K562 (cell line): Measurements from ENCODE around the gene ALG12. TPM values are rescaled to one million over a fixed set of nuclear protein-coding genes. Genes with fewer than 3 reads are reported as not detected.

Source experiments
- ATAC-seq: fragments of 200-7000 bp; cut with Tn5 transposase; 3 replicates; pipeline ENCODE4 v1.9.1; 2020; ENCODE audit warnings: moderate library complexity
- BruUV-seq: library from RNA; stranded (reverse); fragments of 400-500 nt; replicated peaks from 2 replicates; lab custom pipeline; 2021; lab: Mats Ljungman, UMichigan
- CTCF ChIA-PET: fragments of 300-600 bp; formaldehyde crosslinking; extraction: SDS; loops from one replicate; lab custom pipeline; 2021; ENCODE audit warnings: low intra/inter-chr PET ratio; lab: Yijun Ruan, JAX
- POLR2A ChIA-PET: fragments of 300-600, 350-650 bp; sonication (Branson Sonifier 250); formaldehyde crosslinking; extraction: SDS; loops from one replicate; lab custom pipeline; 2021; ENCODE audit warnings: antibody characterized with exemption, inconsistent platforms; lab: Yijun Ruan, JAX
- DNase-seq, 4 experiments: peaks; one replicate each; pipeline versions ENCODE4 v3.0.0 to v3.0.0-alpha.2; 2011 to 2018; ENCODE audit warnings: low spot score in 3 of 4, mixed read lengths in 3 of 4; ENCODE audit errors: extremely low read depth in 1 of 4
- FAIRE-seq: peaks from 2 replicates; lab custom pipeline; 2011; peaks lifted over from hg19 to GRCh38; lab: Jason Lieb, UNC
- H2AFZ ChIP-seq: 2 replicates; pipeline ENCODE4 v1.6.0; 2011; ENCODE audit warnings: low read depth, low read length, control low read depth, inconsistent platforms
- H3K27ac ChIP-seq: fragments of 200-600 bp; 3 replicates; pipeline ENCODE4 v1.8.0; 2011; ENCODE audit warnings: low read depth, mild to moderate bottlenecking, control low read depth, inconsistent platforms, low read length, moderate library complexity, mixed read lengths; ENCODE audit errors: extremely low read depth
- H3K27me3 ChIP-seq, 2 experiments: fragments of 300-600 bp in 1 of 2; 2 replicates in 1 of 2; 3 replicates in 1 of 2; pipeline versions ENCODE4 v1.6.0 to v1.8.0; 2011; ENCODE audit warnings: inconsistent platforms in 2 of 2, low read length in 2 of 2, mild to moderate bottlenecking in 1 of 2, mixed read lengths in 1 of 2, moderate library complexity in 1 of 2; ENCODE audit not compliant: control insufficient read depth in 2 of 2, insufficient read depth in 2 of 2
- H3K36me3 ChIP-seq: fragments of 300-600 bp; 3 replicates; pipeline ENCODE4 v1.8.0; 2011; ENCODE audit warnings: mild to moderate bottlenecking, low read length, inconsistent platforms; ENCODE audit not compliant: control insufficient read depth, insufficient read depth
- H3K4me1 ChIP-seq, 2 experiments: fragments of 200-600 bp in 1 of 2; replicated peaks in 1 of 2; 2 replicates in 1 of 2; 3 replicates in 1 of 2; pipeline versions ENCODE4 v1.5.1 to v1.8.0; 2011; ENCODE audit warnings: inconsistent platforms in 2 of 2, low read length in 2 of 2, mild to moderate bottlenecking in 1 of 2, mixed read lengths in 1 of 2, moderate library complexity in 1 of 2; ENCODE audit not compliant: control insufficient read depth in 2 of 2, insufficient read depth in 2 of 2
- H3K4me2 ChIP-seq: 2 replicates; pipeline ENCODE4 v1.6.1; 2011; ENCODE audit warnings: low read length, control low read depth, inconsistent platforms, mixed read lengths; ENCODE audit not compliant: insufficient read depth
- H3K4me3 ChIP-seq: fragments of 200-600 bp; sonication (generic), shearing (Covaris generic); 2 replicates; pipeline ENCODE4 v1.5.1; 2016; ENCODE audit warnings: control low read depth, inconsistent platforms
- H3K79me2 ChIP-seq: fragments of 200-600 bp; 3 replicates; pipeline ENCODE4 v1.8.0; 2011; ENCODE audit warnings: low read length, inconsistent platforms; ENCODE audit not compliant: control insufficient read depth, insufficient read depth
- H3K9ac ChIP-seq, 2 experiments: 2 replicates each; pipeline versions ENCODE4 v1.6.0 to v1.6.1; 2011; ENCODE audit warnings: low read depth in 2 of 2, low read length in 2 of 2, control low read depth in 1 of 2, inconsistent platforms in 1 of 2, mild to moderate bottlenecking in 1 of 2, mixed read lengths in 1 of 2; ENCODE audit not compliant: insufficient read depth in 1 of 2
- H3K9me1 ChIP-seq: one replicate; pipeline ENCODE4 v1.6.0; 2011; ENCODE audit warnings: inconsistent platforms, mild to moderate bottlenecking, low read length, moderate library complexity; ENCODE audit not compliant: control insufficient read depth, insufficient read depth
- H3K9me3 ChIP-seq: replicated peaks from 2 replicates; pipeline ENCODE4 v1.5.1; 2011; ENCODE audit warnings: low read depth, low read length, inconsistent platforms; ENCODE audit not compliant: control insufficient read depth, insufficient read depth
- H4K20me1 ChIP-seq: replicated peaks from 2 replicates; pipeline ENCODE4 v1.6.1; 2011; ENCODE audit warnings: low read length, inconsistent platforms, mixed read lengths; ENCODE audit not compliant: control insufficient read depth, insufficient read depth
- NFYB ChIP-seq: IDR thresholded peaks from 2 replicates; pipeline ENCODE4 v1.6.1; 2011; ENCODE audit warnings: mild to moderate bottlenecking, moderate library complexity; ENCODE audit not compliant: insufficient read length; ENCODE audit errors: extremely low read depth
- PATZ1 ChIP-seq: fragments of 250-450 bp; sonication (Bioruptor Pico); IDR thresholded peaks from 2 replicates; pipeline ENCODE4 v1.5.0; 2020; ENCODE audit warnings: mild to moderate bottlenecking, borderline replicate concordance
- WGBS: fragments of 100-300 bp; shearing (Covaris generic); methylation state at CpG from one replicate; pipeline ENCODE4 v1.1.6; 2016; ENCODE audit warnings: low coverage, mixed read lengths; ENCODE audit not compliant: insufficient coverage; ENCODE audit errors: missing lambda C conversion rate; 5-methylcytosine and 5-hydroxymethylcytosine counted together
- in situ Hi-C: fragments of 300-500 bp; cut with MboI; formaldehyde crosslinking; loops from 4 replicates; pipeline ENCODE4 v1.15.0; 2018; ENCODE audit warnings: inconsistent platforms, mixed read lengths
- intact Hi-C: fragments of 100-400 bp; cut with micrococcal nuclease; formaldehyde crosslinking; loops from 2 replicates; pipeline ENCODE4 v1.14.2; 2022
- polyA plus RNA-seq, 8 experiments: library from polyadenylated mRNA; depleted of rRNA in 4 of 8; stranded (reverse) in 5 of 8; unstranded in 3 of 8; fragments of >200 nt; fragmentation: Nextera tagmentation in 2 of 8; fragmentation: Illumina TruSeq in 1 of 8; extraction: Ambion mirVana in 2 of 8; extraction: Trizol in 1 of 8; gene quantifications; 2 replicates each; pipeline versions ENCODE4 v1.2.1 to v1.2.3, GENCODE V29; 2011 to 2014; ENCODE audit warnings: inconsistent platforms in 1 of 8, missing spikeins in 1 of 8
- total RNA-seq, 7 experiments: library from RNA; depleted of rRNA in 6 of 7; stranded (reverse); fragments of >200 nt in 6 of 7; fragmentation: Illumina TruSeq in 2 of 7; extraction: Trizol in 2 of 7; gene quantifications; 2 replicates each; pipeline versions ENCODE4 v1.2.1 to v1.2.3, GENCODE V29; 2011 to 2021; ENCODE audit warnings: low replicate concordance in 1 of 7

ALG12 gene
- total and polyA plus RNA-seq, 9 of the 15 experiments (the other 6 are each of a cell fraction or from before 2014, with no cell fraction given): 0.20 to 8.5 (median 3.4) TPM

GRCh38 chr22:49921508-49922278 lies 3.5 kb upstream of the ALG12 start:
- in situ Hi-C loops: loop anchor here (5.0 kb wide), 1 partner anchor 154 kb away; no protein-coding TSS in a partner anchor
- ATAC-seq (no peak), DNase-seq (no peak), FAIRE-seq (no peak)
- Histone ChIP-seq H3K9ac (no peak overlapping the region; a peak in 1 of 4 replicates), H3K36me3 (peaks cover 13% of the 10 kb centered on the region; the same call in 1 of the 3 replicates), H3K27me3 (no peaks in the 10 kb centered on the region), H3K27ac (no peak overlapping the region), H3K9me1 (no peaks in the 10 kb centered on the region), H3K9me3 (no peaks in the 10 kb centered on the region), H4K20me1 (0 out of 2 replicates have a peak, but pooled peaks cover 3% of the 10 kb centered on the region), H3K79me2 (peaks cover 10% of the 10 kb centered on the region), H2AFZ (no peak overlapping the region), H3K4me1 (peaks cover 6 to 39% of the 10 kb centered on the region in 2 experiments; a peak in 4 of 5 replicates), H3K4me2 (no peak overlapping the region), H3K4me3 (no peak overlapping the region)
- BruUV-seq: no TSS peak
- WGBS: 87% methylated on average over 24 of the region's 35 CpGs
- ChIA-PET POLR2A (interaction anchor here (0.6 kb wide), 1 partner anchor 720 kb away, joined by 3 read pairs; no protein-coding TSS in a partner anchor), CTCF (no interaction called here)
- TF ChIP-seq PATZ1 (CRISPR knock-in tag) (no peak), NFYB (no peak)
- intact Hi-C loops: no loop called here
